Stimulated activated CD4-positive, alpha-beta T cell treated with anti-CD3 and anti-CD28 coated beads, Interleukin-1b, Interleukin-23, amount 100 ng/mL, for 4 hours (primary cell): ENCODE data around the gene SPCS1.
"Not testable (repeated sequence)": the region's sequence is repeated elsewhere in the genome, so short reads cannot be mapped to it uniquely, and the experiment has no call there.

Experiments used
- DNase-seq, 2 donors: peaks; one replicate each; pipeline ENCODE4 v3.0.0-alpha.2; 2020; ENCODE audit warnings: low read depth in 2 of 2

The SPCS1 gene

GRCh38 chr3:52694528-52695189 lies 11.2 kb upstream of the SPCS1 start:
- DNase-seq: no peak

- no peak for DNase-seq
Measured at GRCh38 chr3:52695798-52696671, 9.9 kb upstream of the SPCS1 start.

DNA sequence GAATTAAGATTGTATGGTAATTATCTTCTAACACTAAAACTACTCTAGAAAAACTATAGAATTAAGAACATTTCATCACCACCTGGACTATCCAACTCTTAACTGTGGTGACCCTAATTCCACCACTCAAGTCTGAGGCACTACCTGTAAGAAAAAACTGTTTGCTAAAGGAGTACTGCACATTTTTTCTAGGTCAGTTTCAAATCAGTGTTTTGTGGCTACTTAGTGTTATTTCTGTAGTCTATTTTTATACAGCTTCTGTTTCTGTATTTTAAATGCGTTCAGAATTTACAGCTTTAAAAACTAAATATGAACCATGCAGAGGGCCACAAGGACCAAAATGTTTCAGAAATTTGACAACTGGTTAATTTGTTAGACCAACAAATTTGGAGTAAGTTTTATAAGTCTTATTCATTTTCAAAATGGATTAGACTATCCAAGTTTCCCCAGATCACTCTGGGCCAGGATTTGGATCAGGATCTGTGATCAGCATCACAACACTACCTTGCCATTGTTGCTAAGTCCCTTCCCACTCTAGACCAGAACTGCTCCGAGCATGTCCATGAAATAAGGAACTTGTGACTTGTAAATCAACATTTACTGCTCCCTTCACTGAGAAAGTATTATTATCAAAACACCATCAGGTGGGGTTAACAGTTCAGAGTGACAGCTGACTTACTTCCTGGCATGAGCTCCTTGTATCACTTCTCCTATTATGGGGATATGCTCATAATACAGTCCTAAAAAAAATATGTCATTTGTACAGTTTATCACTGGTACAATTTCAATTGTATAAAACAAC lies 8.9 kb upstream of the SPCS1 start:
- no peak for DNase-seq

DNA sequence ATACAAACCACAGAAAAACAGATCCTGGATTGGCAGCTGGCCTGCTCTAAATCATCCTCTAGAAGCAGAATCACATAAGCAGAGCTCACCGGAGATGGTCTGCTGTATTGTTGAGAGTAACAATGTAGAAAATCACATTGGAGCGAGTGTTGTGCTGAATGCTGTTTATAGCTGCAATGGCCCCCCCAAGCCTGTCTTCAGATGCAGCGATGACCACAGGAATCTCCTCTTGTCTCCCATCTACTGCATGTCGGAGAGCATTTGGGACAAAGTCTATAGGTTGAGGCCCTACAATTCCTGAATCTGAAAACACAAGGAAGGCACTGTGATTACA lies 8.3 kb upstream of the SPCS1 start:
- DNase-seq: no peak

GRCh38 chr3:52703341-52703740 lies 2.6 kb upstream of the SPCS1 start:
- DNase-seq: no peak

GRCh38 chr3:52704611-52705437 lies 1.1 kb upstream of the SPCS1 start:
- DNase-seq: no peak

DNA sequence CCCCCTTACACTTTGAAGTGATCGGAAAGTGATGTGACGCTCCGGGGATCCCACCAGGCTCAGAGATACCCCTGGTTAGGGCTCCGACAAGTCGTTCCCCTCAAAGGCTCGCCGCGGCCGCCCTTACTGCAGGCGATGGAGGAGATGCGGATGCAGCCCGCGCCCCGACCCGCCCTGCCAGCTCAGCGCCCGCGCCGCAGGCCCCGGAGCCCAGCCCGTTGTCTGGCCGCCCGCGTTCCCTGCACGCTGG lies 543 bp upstream of the SPCS1 start:
- no peak for DNase-seq

GRCh38 chr3:52707585-52707984 lies 1.7 kb downstream of the SPCS1 start:
- no peak for DNase-seq

DNA sequence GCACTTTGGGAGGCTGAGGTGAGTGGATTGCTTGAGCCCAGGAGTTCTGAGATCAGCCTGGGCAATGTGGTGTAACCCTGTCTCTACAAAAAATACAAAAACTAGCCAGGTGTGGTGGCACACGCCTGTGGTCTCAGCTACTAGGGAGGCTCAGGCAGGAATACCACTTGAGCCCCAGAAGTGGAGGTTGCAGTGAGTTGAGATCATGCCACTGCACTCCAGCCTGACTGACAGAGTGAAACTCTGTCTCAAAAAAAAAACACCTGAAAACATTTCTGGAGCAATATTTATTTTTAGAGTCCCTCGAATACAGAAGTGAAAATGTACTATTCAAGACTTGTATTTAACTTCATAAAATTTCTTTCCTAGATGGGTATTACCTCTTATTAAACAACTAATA lies 4.6 kb downstream of the SPCS1 start:
- DNase-seq: no peak

GRCh38 chr3:52712291-52713212 lies 6.6 kb downstream of the SPCS1 start:
- DNase-seq: no peak

DNA sequence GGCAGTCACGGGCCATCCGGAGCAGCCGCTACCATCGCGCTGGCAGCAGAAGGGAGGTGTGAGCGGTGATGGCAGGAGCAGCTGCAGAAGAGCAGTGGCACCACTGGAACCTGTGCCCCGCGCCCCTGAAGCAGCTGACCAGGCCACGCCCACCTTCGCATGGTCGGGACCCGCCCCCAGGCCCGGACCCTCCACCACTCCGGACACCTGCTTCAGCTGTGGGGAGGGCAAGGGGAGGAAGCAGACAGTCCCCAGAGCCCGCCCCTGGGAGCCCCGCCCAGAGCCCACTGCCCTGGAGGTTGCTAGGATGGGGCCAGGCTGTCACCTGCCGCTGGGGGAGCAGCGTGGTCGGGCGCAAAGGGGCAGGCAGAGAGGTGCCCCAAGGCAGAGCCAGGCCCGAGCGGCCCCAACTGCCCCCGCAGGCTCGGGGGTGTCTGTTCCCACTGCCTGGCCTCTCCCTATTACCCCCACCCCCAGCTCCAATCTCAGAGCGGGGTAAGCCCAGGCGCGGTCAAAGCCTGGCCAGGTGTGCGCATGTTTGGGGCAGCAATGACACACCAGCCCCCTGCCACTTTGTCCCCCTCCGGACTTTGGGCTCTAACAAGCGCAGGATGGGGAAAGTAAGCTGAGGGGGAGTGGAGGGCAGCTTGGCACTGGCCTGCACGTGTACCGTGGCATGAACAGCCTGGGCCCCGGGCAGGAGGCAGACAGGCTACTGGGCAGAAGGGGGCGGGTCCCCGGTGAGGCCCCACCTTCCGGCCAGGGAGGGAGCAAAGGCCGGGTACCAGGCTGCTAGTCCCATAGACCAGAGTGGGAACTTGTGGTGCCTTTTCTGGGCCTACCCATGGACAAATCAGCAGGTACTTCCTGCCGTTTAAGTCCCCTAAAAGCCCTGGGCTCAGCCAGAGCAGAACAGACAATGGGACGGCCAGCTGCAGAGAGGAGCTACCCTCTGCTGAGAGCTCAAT lies 8.7 kb downstream of the SPCS1 start:
- DNase-seq: no peak

DNA sequence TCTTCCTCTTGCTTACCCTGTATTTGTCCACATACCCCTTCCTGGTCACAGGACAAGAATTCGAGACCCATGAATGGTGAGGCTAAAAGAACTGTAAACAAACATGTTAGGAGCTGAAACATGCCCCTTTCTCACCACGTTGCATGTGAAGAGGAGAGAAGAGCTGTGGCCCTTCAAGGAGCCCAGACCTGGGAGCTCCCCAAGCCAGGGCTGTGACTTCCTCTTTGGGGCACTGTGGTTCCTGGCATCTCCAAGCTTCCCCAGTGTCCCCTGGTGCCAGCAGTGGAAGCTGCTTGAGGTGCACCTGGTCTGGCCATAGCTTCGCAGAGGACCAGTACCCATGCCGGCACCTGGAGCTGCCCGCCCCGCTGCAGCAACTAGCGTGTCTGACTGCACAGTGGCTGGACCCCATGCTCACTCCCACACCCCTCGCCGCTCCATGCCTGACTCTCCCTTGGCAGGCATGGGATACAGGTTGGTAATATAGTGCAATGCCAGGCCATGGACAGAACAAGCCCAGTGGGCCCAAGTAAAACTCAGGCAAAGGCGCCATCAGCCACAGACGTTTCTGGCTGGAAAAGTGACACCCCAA lies 9.9 kb downstream of the SPCS1 start:
- no peak for DNase-seq

GRCh38 chr3:52719618-52720017 lies 13.7 kb downstream of the SPCS1 start:
- no peak for DNase-seq

- no peak for DNase-seq
Measured at GRCh38 chr3:52721002-52721729, 15.3 kb downstream of the SPCS1 start.

- DNase-seq: no peak
Measured at GRCh38 chr3:52721730-52722008, 15.8 kb downstream of the SPCS1 start.

DNA sequence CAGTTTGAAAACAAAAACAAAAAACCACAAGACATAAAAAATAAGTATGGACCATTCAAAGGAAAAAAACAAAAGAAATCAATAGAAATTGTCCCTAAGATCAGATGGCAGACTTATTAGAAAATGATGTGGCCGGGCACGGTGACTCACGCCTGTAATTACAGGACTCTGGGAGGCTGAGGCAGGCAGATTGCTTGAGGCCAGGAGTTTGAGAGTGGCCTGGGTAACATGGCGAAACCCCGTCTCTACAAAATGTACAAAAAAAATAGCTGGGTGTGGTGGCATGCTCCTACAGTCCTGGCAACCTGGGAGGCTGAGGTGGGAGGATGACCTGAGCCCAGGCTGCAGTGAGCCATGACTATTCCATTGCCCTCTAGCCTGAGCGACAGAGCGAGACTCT lies 16.6 kb downstream of the SPCS1 start:
- no peak for DNase-seq

DNA sequence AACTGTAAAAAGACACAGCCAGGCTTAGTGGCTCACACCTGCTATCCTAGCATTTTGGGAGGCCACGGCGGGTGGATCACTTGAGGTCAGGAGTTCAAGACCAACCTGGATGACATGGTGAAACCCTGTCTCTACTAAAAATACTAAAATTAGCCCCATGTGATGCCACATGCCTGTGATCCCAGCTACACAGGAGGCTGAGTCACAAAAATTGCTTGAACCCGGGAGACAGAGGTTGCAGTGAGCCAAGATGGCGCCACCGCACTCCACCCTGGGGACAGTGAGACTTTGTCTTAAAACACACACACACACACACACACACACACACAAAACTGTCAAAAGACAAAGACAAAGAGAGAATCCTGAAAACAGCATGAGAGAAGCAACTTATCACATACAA lies 18.0 kb downstream of the SPCS1 start:
- no peak for DNase-seq

GRCh38 chr3:52724511-52724910 lies 18.6 kb downstream of the SPCS1 start:
- DNase-seq: no peak

DNA sequence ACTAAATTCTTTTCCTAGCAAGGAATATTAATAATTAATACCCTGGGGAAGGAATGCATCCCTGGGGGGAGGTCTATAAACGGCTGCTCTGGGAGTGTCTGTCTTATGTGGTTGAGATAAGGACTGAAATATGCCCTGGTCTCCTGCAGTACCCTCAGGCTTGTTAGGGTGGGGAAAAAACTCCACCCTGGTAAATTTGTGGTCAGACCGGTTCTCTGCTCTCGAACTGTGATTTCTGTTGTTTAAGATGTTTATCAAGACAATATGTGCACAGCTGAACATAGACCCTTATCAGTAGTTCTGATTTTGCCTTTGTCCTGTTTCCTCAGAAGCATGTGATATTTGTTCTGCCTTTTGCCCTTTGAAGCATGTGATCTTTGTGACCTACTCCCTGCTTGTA lies 22.8 kb downstream of the SPCS1 start:
- not testable (repeated sequence) for DNase-seq
